NB4 (cell line): Measurements from ENCODE around the gene RGS12.

Source experiments
- CTCF ChIP-seq: IDR thresholded peaks from one replicate; pipeline ENCODE4 v1.5.1; 2012; ENCODE audit warnings: low read depth, low read length
- MYC ChIP-seq: IDR thresholded peaks from 2 replicates; pipeline ENCODE4 v1.6.1; 2011; ENCODE audit warnings: low read depth, low read length
- POLR2A ChIP-seq: IDR thresholded peaks from 2 replicates; pipeline ENCODE4 v1.6.1; 2011; ENCODE audit warnings: mild to moderate bottlenecking; ENCODE audit not compliant: insufficient read length; ENCODE audit errors: extremely low read depth
- TF ChIP-seq, protein P1 (sequence below): IDR thresholded peaks from 2 replicates; pipeline ENCODE4 v1.6.1; 2011; ENCODE audit warnings: low read depth, low read length

DNA sequence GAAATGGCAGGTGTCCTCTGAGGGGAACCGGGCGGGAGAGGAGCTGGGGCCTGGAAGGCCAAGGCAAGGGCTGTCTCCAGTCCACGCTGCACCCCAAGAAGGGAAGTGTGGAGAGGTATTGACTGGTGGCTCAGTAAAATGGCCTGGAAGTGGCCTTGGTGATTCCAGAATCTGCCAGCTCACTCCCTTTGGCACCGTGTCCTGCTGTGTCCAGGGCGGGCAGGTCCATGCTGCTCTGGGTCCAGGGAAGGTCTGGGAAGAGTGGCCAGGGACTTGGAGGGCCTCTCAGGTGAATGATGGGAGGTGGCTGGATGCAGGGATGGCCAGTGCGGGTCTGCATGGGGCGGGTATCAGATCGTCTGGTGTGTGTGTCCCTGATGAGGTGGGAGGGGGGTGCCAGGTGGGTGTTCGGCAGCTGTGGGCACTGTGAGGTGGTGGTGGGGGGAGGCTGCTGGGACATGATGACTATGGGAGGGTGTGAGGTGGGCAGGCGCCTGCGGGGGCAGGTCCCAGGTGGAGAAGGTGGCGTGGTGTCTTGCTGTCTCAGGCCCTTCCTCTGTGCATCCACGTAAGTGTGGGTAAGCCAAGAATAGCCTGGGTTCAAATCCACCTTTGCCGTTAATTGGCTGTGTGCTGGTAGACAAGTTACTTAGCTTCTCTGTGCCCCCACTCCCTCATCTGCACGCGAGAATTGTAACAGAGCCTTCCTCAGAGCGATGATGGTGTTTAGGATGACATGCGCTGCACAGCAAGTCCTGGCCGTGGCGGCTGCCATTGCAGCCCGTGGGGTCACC is 17.7 kb downstream of the RGS12 start:
- TF ChIP-seq POLR2A (no peak), CTCF (no peak), MYC (no peak)
- TF ChIP-seq, protein P1, sequence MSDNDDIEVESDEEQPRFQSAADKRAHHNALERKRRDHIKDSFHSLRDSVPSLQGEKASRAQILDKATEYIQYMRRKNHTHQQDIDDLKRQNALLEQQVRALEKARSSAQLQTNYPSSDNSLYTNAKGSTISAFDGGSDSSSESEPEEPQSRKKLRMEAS, result no peak
